WTC11 (cell line): ENCODE results near the gene PRKCE.

Source experiments
- ATF3 ChIP-seq: sonication (generic); formaldehyde crosslinking; conservative IDR thresholded peaks from 2 replicates; pipeline ENCODE4 v1.8.1; 2022; ENCODE audit warnings: mild to moderate bottlenecking, missing genetic modification reagents
- ATF6 ChIP-seq: sonication (generic); formaldehyde crosslinking; IDR thresholded peaks from 2 replicates; pipeline ENCODE4 v1.8.1; 2023; ENCODE audit warnings: mild to moderate bottlenecking, missing genetic modification reagents
- CREB1 ChIP-seq: sonication (generic); formaldehyde crosslinking; IDR thresholded peaks from 2 replicates; pipeline ENCODE4 v1.8.0; 2023; ENCODE audit warnings: mild to moderate bottlenecking, missing genetic modification reagents
- CTCF ChIP-seq: fragments of 200-600 bp; IDR thresholded peaks from 2 replicates; pipeline ENCODE4 v1.8.0; 2022; ENCODE audit warnings: antibody characterized with exemption
- ESRRA ChIP-seq: sonication (generic); formaldehyde crosslinking; IDR thresholded peaks from 2 replicates; pipeline ENCODE4 v1.8.1; 2022; ENCODE audit warnings: mild to moderate bottlenecking, missing genetic modification reagents, borderline replicate concordance
- MAX ChIP-seq: sonication (generic); formaldehyde crosslinking; IDR thresholded peaks from 2 replicates; pipeline ENCODE4 v1.8.0; 2022; ENCODE audit warnings: mild to moderate bottlenecking, missing genetic modification reagents
- OVOL2 ChIP-seq: fragments of 250-450 bp; sonication (Bioruptor Pico); IDR thresholded peaks from 2 replicates; pipeline ENCODE4 v1.9.0; 2021; ENCODE audit warnings: mild to moderate bottlenecking, borderline replicate concordance
- SP1 ChIP-seq: sonication (generic); formaldehyde crosslinking; conservative IDR thresholded peaks from 2 replicates; pipeline ENCODE4 v1.8.1; 2022; ENCODE audit warnings: missing genetic modification reagents
- STAT6 ChIP-seq: sonication (generic); formaldehyde crosslinking; conservative IDR thresholded peaks from 2 replicates; pipeline ENCODE4 v1.8.1; 2023; ENCODE audit warnings: mild to moderate bottlenecking, low read depth, missing genetic modification reagents, moderate library complexity
- USF2 ChIP-seq: sonication (generic); formaldehyde crosslinking; IDR thresholded peaks from 2 replicates; pipeline ENCODE4 v1.8.1; 2023; ENCODE audit warnings: mild to moderate bottlenecking, missing genetic modification reagents, moderate library complexity
- ZBTB43 ChIP-seq: sonication (generic); formaldehyde crosslinking; IDR thresholded peaks from 2 replicates; pipeline ENCODE4 v1.8.1; 2023; ENCODE audit warnings: mild to moderate bottlenecking, missing genetic modification reagents
- ZNF317 ChIP-seq: sonication (generic); formaldehyde crosslinking; IDR thresholded peaks from 2 replicates; pipeline ENCODE4 v1.8.1; 2023; ENCODE audit warnings: low read depth, mild to moderate bottlenecking, moderate library complexity, missing genetic modification reagents, borderline replicate concordance

GRCh38 chr2:45904267-45904945 lies 252.9 kb downstream of the PRKCE start:
- no peak for TF ChIP-seq CTCF
- TF ChIP-seq SP1 (CRISPR knock-in tag): no peak
- TF ChIP-seq MAX (CRISPR knock-in tag): no peak
- TF ChIP-seq ZBTB43 (CRISPR knock-in tag): no peak
- no peak for TF ChIP-seq ZNF317
- TF ChIP-seq ESRRA (CRISPR knock-in tag): no peak
- TF ChIP-seq ATF6 (CRISPR knock-in tag): no peak
- no peak for TF ChIP-seq USF2 (CRISPR knock-in tag)
- no peak for TF ChIP-seq CREB1 (CRISPR knock-in tag)
- TF ChIP-seq STAT6 (CRISPR knock-in tag): no peak
- no peak for TF ChIP-seq OVOL2
- TF ChIP-seq ATF3 (CRISPR knock-in tag): no peak
